HG03095 (cell line): ENCODE measurements around the gene MAP1LC3B.

Source experiments
- ATAC-seq: cut with Tn5 transposase; IDR thresholded peaks from one replicate; pipeline ENCODE4 v1.9.1; 2021; ENCODE audit warnings: moderate library complexity; ENCODE audit not compliant: unreplicated experiment

The MAP1LC3B gene

DNA sequence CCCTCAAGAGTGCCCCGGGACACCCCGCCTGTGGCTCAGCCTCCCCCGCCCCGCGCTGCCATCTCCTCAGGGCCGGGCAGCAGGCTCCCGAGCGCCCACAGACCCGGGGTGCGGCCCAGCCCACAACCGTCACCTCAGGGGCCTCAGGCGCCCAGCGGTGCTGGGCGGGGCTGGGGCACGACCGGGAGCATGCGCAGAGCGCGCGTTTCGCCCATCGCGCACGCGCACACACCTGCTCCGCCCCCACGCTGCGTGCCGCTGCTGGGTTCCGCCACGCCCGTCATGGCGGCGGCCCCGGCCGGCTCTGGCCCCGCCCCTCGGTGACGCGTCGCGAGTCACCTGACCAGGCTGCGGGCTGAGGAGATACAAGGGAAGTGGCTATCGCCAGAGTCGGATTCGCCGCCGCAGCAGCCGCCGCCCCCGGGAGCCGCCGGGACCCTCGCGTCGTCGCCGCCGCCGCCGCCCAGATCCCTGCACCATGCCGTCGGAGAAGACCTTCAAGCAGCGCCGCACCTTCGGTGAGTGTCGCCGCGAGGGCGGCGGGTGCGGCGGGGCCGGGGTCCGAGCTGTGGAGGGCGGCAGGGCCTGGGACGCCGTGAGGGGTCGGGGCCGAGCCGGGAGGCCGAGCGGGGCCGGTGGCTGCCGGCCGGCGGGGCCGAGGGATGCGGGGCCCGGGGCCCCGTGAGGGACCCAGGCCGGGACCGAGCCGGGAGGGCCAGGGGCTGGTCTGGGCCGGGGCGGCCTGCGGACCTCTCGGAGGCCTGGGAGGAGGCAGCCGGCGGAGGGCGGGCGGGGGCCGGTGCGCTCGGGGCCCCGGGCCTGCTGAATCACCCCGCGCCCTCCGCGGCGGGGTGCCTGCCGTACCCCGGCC is at the start of gene MAP1LC3B:
Gene MAP1LC3B, plus strand, starts transcription at position 387 of the 871 bp plus-strand sequence. Its CDS starts 92 bp downstream, at position 479.
- ATAC-seq: peak; percentile 54

- no peak for ATAC-seq
Observed at GRCh38 chr16:87342504-87342903, 49.6 kb upstream of the MAP1LC3B start.

DNA sequence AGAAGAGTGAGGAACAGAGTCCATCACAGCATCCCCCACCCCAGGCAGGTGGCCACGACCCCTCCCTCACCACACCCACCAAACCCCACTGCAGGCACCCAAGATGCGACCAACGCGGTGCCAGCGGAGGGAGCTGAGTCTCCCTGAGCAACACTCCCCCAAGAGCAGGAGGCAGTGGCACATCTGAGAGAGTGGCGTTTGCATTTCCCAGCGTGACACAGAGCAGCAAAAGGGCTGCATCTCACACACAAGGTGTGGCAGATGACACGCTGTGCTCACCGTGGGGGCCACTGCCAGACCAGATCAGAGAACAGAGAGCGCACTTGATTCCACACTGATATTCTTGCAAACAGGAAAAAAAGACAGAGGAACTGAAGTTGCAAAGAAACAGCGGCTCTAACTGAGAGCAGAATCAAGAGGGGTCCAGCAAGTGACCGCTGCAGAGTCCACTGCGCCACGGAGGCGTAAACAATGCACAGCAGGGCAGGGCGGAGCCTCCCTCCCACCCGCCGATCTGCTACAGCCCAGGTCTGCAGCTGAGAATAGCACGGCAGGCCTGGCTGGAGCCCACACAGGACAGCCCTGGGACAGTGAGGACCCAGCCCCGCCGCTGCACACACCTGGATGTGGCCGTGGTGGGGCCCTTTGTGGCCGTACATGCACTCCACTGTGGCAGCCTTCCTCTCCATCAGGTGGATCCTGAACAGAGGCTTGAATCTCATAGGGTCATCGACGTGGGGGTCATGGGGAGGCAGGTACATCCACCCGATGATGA is 49.0 kb upstream of the MAP1LC3B start:
- no peak for ATAC-seq

GRCh38 chr16:87343753-87344050 is 48.4 kb upstream of the MAP1LC3B start:
- no peak for ATAC-seq

DNA sequence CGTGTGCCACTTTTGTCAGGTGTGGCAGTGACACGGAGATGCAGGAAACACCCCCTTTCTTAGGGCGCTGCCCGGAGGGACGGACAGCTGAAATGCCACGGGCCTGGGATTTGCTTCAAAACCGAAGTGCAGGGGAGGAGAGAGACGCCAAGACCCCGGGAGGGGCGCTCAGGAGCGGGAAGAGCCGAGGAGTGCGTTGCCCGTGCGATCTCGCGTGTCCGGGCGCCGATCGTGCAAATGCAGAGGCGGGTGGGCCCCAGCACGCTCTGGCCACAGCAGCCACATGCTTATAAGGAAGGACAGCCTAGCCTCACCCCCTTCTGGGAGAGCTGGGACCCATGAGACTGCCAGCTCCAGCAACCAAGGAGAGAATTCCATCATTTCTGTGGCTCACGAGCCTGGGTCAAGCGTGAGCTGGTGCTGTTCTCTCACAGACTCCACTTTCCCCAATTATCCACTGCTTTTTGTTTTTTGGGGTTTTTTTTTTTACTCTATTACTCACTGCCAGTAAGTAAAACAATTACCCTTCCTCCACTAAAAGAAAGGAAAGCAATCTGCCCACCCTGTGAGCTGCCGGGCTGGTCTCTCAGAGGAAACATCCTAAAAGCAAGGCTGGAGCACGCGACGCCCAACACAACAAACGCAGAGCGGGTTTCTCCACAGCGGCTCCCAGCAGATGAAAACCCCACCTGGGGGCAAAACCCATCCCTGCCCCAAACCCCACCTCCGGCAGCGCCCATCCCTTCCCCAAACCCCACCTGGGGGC is 47.8 kb upstream of the MAP1LC3B start:
- no peak for ATAC-seq

GRCh38 chr16:87344931-87345631 is 47.1 kb upstream of the MAP1LC3B start:
- no peak for ATAC-seq

DNA sequence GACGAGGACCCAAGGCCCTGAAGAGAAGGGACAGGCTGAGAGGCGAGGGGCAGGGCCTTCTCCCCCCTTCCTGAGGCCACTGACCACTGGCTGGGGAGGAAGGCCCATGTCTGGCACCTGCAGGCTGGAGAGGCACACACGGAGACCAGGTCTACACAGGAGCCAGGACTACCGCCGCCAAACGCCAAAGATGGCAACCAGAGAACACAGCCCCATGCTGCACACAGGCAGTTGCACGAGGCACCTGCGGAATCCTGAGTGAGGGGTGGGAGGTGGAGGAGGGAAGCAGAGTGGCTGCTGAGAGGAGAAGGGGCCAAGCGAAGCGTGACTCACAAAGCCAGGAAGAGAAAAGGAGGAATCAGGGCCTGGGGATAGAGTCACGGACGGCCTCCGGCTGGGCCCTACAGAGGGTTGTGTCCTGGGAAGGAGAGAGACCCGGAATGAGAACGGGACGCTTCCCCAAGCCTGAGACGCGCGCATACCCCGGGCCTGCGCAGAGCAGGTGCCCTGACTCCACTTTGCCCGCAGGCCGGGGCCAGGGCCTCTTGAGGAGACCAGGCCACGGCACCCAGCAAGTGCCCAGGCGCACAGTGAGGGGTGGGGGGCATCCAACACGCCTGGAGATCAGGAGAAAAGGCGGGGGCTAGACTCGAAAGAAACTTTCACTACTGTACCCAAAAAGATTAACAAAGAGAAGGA is 46.3 kb upstream of the MAP1LC3B start:
- no peak for ATAC-seq

DNA sequence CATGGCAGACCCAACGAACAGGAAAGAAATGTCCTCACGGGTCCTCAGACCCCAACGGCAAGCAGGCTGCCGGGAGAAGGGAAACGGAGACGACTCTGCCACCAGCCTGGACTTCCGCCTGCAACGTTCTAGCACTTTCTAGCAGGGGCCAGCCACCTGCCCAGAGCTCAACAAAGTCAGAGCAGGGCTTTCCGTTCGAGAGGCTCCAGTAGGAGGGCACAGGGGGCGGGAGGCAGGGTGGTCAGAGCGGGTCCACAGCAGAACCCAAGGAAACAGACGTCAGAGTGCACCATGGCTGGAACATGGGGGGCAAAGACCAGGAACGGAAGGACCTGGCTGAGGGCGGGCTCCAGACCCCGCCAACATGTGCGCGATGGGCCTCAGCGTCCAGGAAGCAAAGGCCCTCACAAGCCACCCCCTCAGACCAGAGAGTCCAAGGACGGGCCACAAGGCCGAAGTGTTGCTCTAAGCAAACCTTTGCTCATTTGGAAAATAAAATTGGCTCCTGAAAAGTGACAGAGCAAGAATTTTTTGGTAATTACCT is 45.5 kb upstream of the MAP1LC3B start:
- no peak for ATAC-seq

- no peak for ATAC-seq
Observed at GRCh38 chr16:87347932-87348615, 44.1 kb upstream of the MAP1LC3B start.

GRCh38 chr16:87348616-87349157 is 43.4 kb upstream of the MAP1LC3B start:
- ATAC-seq: no peak

DNA sequence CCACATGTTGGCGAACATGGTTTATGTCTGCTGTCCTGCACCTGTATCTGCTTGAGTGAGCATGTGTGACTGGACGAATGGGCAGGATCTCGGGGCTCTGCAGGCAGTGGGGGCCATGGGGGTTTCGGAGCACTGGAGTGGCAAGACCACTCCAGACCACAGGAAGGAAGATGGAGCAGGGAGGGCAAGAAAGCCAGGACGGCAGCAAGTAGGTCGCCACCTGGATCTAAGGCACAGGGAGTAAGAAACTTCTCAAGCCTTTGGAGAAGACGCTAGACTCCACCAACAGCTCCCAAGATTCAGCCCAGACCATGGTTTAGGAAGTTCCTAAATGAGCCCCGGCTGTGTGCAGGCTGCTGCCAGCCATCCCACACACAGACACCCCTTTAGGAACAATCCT is 42.1 kb upstream of the MAP1LC3B start:
- ATAC-seq: no peak

DNA sequence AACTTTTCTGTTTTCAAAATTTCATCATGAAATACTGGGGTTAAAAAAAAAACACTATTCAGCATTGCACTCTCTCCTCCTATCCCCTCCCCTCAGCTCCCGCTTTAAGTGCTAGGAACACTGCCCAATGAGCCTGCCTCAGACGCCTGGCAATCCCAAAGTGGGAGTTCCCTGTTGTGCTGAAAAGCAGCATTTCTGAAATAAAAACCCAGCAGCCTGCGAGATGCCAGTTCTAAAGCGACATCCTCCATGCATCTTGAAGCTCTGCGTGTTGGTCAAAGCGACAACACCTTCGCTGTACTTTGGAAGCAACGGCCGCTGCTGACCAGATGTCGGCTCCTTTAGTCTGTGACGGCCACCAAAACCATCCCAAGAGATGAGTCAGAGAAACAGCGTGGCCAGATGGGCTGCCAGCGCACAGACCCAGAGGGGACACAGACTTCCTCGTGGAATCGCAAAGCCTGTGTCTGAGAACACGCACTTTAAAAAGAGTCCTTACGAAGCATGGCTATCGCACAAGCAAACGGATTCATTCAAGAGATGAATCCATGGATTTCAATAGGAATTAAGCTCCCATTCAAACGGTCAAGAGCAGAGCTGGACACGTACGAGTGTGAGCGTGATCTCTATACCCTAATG is 41.3 kb upstream of the MAP1LC3B start:
- ATAC-seq: no peak

DNA sequence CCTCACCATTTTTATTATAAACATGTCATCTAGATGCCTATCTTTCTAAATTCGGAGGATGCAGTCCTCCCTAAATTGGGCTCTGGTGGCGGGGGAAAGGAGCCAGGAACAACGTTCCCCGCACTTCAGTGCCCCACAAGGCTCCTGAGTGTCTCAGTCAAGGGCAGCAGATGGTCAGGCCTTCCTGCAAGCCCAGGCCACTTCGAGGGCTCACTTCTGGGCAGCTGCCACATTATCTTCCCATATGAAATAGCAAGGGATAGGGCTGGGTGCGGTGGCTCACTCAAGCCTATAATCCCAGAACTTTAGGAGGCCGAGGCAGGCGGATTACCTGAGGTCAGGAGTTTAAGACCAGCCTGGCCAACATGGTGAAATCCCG is 40.8 kb upstream of the MAP1LC3B start:
- no peak for ATAC-seq

- no peak for ATAC-seq
Observed at GRCh38 chr16:87352818-87353217, 39.3 kb upstream of the MAP1LC3B start.

- no peak for ATAC-seq
Observed at GRCh38 chr16:87353613-87354012, 38.5 kb upstream of the MAP1LC3B start.

DNA sequence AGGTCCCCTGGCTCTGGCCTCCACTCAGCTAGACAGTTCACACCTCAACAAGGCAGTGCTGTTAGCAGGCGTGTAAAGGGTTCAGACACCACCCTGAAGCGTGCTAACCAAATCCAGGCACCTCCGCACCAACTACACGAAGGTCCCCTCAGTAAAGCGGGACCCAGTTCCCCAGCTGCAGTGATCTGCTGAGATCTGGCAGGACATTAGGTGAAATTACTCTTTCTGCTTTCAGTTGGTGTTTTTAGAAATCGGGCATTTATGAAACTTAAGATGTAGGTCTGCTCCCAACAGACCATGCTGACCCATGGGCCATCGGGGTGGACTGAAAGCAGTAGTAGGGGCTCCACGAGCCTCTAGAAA is 35.7 kb upstream of the MAP1LC3B start:
- ATAC-seq: no peak

- ATAC-seq: no peak
Observed at GRCh38 chr16:87358250-87358649, 33.9 kb upstream of the MAP1LC3B start.

DNA sequence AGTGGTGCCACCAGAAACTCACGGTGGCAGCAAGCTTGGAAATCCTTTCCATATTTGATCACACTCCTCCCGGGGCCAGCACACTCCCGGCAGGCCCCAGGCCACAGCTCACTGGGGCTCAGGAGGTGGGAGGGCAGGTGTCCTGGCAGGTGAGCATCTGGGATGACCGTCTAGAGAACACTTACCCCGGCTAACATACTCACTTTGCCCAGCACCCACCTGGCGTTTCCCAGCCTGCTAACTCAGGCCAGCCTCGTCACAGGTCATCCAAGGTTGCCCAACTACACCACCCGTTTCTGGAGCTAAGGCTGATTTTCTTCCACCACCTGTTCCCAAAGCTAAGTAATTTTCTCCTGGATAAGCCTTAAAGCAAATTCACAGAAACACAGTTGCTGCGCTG is 33.4 kb upstream of the MAP1LC3B start:
- no peak for ATAC-seq

GRCh38 chr16:87359121-87359520 is 33.0 kb upstream of the MAP1LC3B start:
- ATAC-seq: no peak
